HepG2 (cell line): Measurements from ENCODE around the gene CDC25C. TPM values are rescaled to one million over a fixed set of nuclear protein-coding genes. Genes with fewer than 3 reads are reported as not detected.

Experiments used
- BCL6 ChIP-seq: IDR thresholded peaks from 2 replicates; pipeline ENCODE4 v1.6.1; 2016; ENCODE audit warnings: missing genetic modification reagents, missing compliant biosample characterization
- CREB3 ChIP-seq: sonication (generic); formaldehyde crosslinking; IDR thresholded peaks from 2 replicates; pipeline ENCODE4 v1.5.0; 2020; ENCODE audit warnings: missing genetic modification reagents
- DZIP1 ChIP-seq: sonication (generic); formaldehyde crosslinking; IDR thresholded peaks from 2 replicates; pipeline ENCODE4 v1.5.0; 2020; ENCODE audit warnings: mild to moderate bottlenecking, missing genetic modification reagents
- HES4 ChIP-seq: sonication (generic); formaldehyde crosslinking; IDR thresholded peaks from 2 replicates; pipeline ENCODE4 v1.9.0; 2021; ENCODE audit warnings: mild to moderate bottlenecking, missing genetic modification reagents, borderline replicate concordance
- KAT8 ChIP-seq: IDR thresholded peaks from 2 replicates; pipeline ENCODE4 v1.6.1; 2016; ENCODE audit warnings: missing genetic modification reagents, missing compliant biosample characterization
- KLF15 ChIP-seq: sonication (generic); formaldehyde crosslinking; IDR thresholded peaks from 2 replicates; pipeline ENCODE4 v1.8.1; 2023; ENCODE audit warnings: borderline replicate concordance, mild to moderate bottlenecking, inconsistent platforms, missing genetic modification reagents, mixed read lengths
- MXD4 ChIP-seq: IDR thresholded peaks from 2 replicates; pipeline ENCODE4 v1.6.1; 2016; ENCODE audit warnings: mild to moderate bottlenecking, missing biosample characterization, missing genetic modification reagents
- NKX3-1 ChIP-seq: sonication (generic); formaldehyde crosslinking; IDR thresholded peaks from 2 replicates; pipeline ENCODE4 v1.5.0; 2020; ENCODE audit warnings: missing genetic modification reagents
- POLR2A ChIP-seq, 2 experiments: IDR thresholded peaks; 2 replicates each; pipeline ENCODE4 v1.6.1; 2011; ENCODE audit warnings: low read depth in 2 of 2, low read length in 2 of 2, mild to moderate bottlenecking in 1 of 2, moderate library complexity in 1 of 2; ENCODE audit not compliant: insufficient read depth in 1 of 2
- RORA ChIP-seq: sonication (generic); formaldehyde crosslinking; IDR thresholded peaks from 2 replicates; pipeline ENCODE4 v1.5.0; 2020; ENCODE audit warnings: mild to moderate bottlenecking, missing genetic modification reagents, moderate library complexity
- SMC3 ChIP-seq: IDR thresholded peaks from 2 replicates; pipeline ENCODE4 v1.6.1; 2011; ENCODE audit warnings: low read length, improper control_type of control experiment
- STAT5B ChIP-seq: sonication (generic); formaldehyde crosslinking; IDR thresholded peaks from 2 replicates; pipeline ENCODE4 v1.4.0; 2020; ENCODE audit warnings: missing genetic modification reagents
- SUZ12 ChIP-seq: fragments of 150-350 bp; IDR thresholded peaks from 2 replicates; pipeline ENCODE4 v1.6.1; 2014; ENCODE audit warnings: low read depth, low read length
- ZFYVE20 ChIP-seq: sonication (generic); formaldehyde crosslinking; IDR thresholded peaks from 2 replicates; pipeline ENCODE4 v1.8.0; 2023; ENCODE audit warnings: low read depth, mild to moderate bottlenecking, moderate library complexity, missing genetic modification reagents, borderline replicate concordance
- ZNF10 ChIP-seq: sonication (generic); formaldehyde crosslinking; IDR thresholded peaks from 2 replicates; pipeline ENCODE4 v1.4.0; 2020; ENCODE audit warnings: mild to moderate bottlenecking, low read depth, missing genetic modification reagents, borderline replicate concordance
- ZNF143 ChIP-seq: sonication (generic); formaldehyde crosslinking; IDR thresholded peaks from 2 replicates; pipeline ENCODE4 v1.4.0; 2020; ENCODE audit warnings: missing genetic modification reagents
- ZNF230 ChIP-seq: sonication (generic); formaldehyde crosslinking; IDR thresholded peaks from 2 replicates; pipeline ENCODE4 v1.4.0; 2020; ENCODE audit warnings: mild to moderate bottlenecking, missing genetic modification reagents
- ZNF253 ChIP-seq: sonication (generic); formaldehyde crosslinking; IDR thresholded peaks from 2 replicates; pipeline ENCODE4 v1.8.0; 2022; ENCODE audit warnings: mild to moderate bottlenecking, missing genetic modification reagents, borderline replicate concordance
- ZNF3 ChIP-seq: IDR thresholded peaks from 2 replicates; pipeline ENCODE4 v1.7.0; 2017; ENCODE audit warnings: inconsistent platforms
- ZNF30 ChIP-seq: sonication (generic); formaldehyde crosslinking; IDR thresholded peaks from 2 replicates; pipeline ENCODE4 v1.5.0; 2020; ENCODE audit warnings: mild to moderate bottlenecking, missing genetic modification reagents
- ZNF670 ChIP-seq: sonication (generic); formaldehyde crosslinking; IDR thresholded peaks from 2 replicates; pipeline ENCODE4 v1.8.0; 2022; ENCODE audit warnings: mild to moderate bottlenecking, missing genetic modification reagents, borderline replicate concordance
- ZSCAN29 ChIP-seq: sonication (generic); formaldehyde crosslinking; conservative IDR thresholded peaks from 2 replicates; pipeline ENCODE4 v1.4.0; 2020; ENCODE audit warnings: mild to moderate bottlenecking, missing genetic modification reagents
- polyA plus RNA-seq, 8 experiments: library from polyadenylated mRNA; depleted of rRNA in 3 of 8; stranded (reverse) in 7 of 8; unstranded in 1 of 8; fragments of >200 nt; fragmentation: Illumina TruSeq in 4 of 8; extraction: Trizol in 4 of 8; gene quantifications; 2 replicates each; pipeline versions ENCODE4 v1.2.1 to v1.2.3, GENCODE V29; 2011 to 2016; ENCODE audit warnings: low read depth in 4 of 8, missing spikeins in 1 of 8, mixed read lengths in 1 of 8; ENCODE audit not compliant: insufficient read depth in 1 of 8
- total RNA-seq, 5 experiments: library from RNA; depleted of rRNA; stranded (reverse); fragments of >200 nt; fragmentation: Illumina TruSeq; extraction: Trizol; gene quantifications; 2 replicates each; pipeline ENCODE4 v1.2.3, GENCODE V29; 2016; ENCODE audit warnings: low read depth in 1 of 5

The CDC25C gene
- total and polyA plus RNA-seq, 2 of the 13 experiments (the other 11 are each of a cell fraction or from before 2014, with no cell fraction given), result 17.7 to 27.6 TPM

- no peak for TF ChIP-seq RORA (CRISPR knock-in tag)
- TF ChIP-seq ZSCAN29 (CRISPR knock-in tag), result no peak
- TF ChIP-seq SMC3, result no peak
- TF ChIP-seq ZNF30, result no peak
- peak; percentile 46 for TF ChIP-seq SUZ12
- TF ChIP-seq KAT8 (CRISPR knock-in tag), result peak; percentile 78
- peak; percentile 58; the same call in 1 of the 2 replicates for TF ChIP-seq BCL6
- TF ChIP-seq ZNF230 (CRISPR knock-in tag), result peak; percentile 31; the same call in 1 of the 2 replicates
- no peak for TF ChIP-seq ZNF3 (CRISPR knock-in tag)
- TF ChIP-seq ZNF143, result peak; percentile 91
- TF ChIP-seq DZIP1 (CRISPR knock-in tag), result no peak; the same call in 1 of the 2 replicates
- TF ChIP-seq ZFYVE20 (CRISPR knock-in tag), result 0 out of 2 replicates have a peak, but pooled peaks have one; percentile 27
- TF ChIP-seq STAT5B (CRISPR knock-in tag), result peak; percentile 75; the same call in 1 of the 2 replicates
- TF ChIP-seq MXD4 (CRISPR knock-in tag), result peak; percentile 74
- TF ChIP-seq KLF15 (CRISPR knock-in tag), result peak; percentile 91
- peak; percentile 45; the same call in 1 of the 2 replicates for TF ChIP-seq CREB3 (CRISPR knock-in tag)
- TF ChIP-seq ZNF253, result no peak
- peak; percentile 67; the same call in 1 of the 2 replicates for TF ChIP-seq HES4 (CRISPR knock-in tag)
- TF ChIP-seq ZNF670 (CRISPR knock-in tag), result no peak; the same call in 1 of the 2 replicates
- TF ChIP-seq ZNF10 (CRISPR knock-in tag), result no peak
- peak; percentile 100 for TF ChIP-seq POLR2A (IDR thresholded peaks at IDR 0.05; ENCODE audit: insufficient read depth in 1 of 2, low read depth in 2 of 2, low read length in 2 of 2)
- 0 out of 2 replicates have a peak, but pooled peaks have one; percentile 32 for TF ChIP-seq NKX3-1 (CRISPR knock-in tag)
These were observed 6.2 kb upstream of the CDC25C start, which contains the start of gene FAM53C (continued) for GRCh38 chr5:138337685-138338410.
